Stimulated activated CD4-positive, alpha-beta T cell treated with anti-CD3 and anti-CD28 coated beads, Interleukin-15, amount 100 ng/mL, for 24 hours (primary cell): ENCODE measurements around the gene FAM120AOS.

Source experiments
- DNase-seq: peaks from one replicate; pipeline ENCODE4 v3.0.0-alpha.2; 2020

Gene FAM120AOS

GRCh38 chr9:93436655-93437407, 16.6 kb downstream of the FAM120AOS start:
- DNase-seq, result no peak

- DNase-seq, result no peak
Measured at GRCh38 chr9:93436218-93436617, 17.2 kb downstream of the FAM120AOS start.

GRCh38 chr9:93435386-93435785, 18.0 kb downstream of the FAM120AOS start:
- no peak for DNase-seq

GRCh38 chr9:93434056-93434455, 19.3 kb downstream of the FAM120AOS start:
- DNase-seq, result no peak

GRCh38 chr9:93432964-93433363, 20.4 kb downstream of the FAM120AOS start:
- DNase-seq, result no peak

GRCh38 chr9:93431539-93432105, 21.8 kb downstream of the FAM120AOS start:
- no peak for DNase-seq

GRCh38 chr9:93427655-93428379, 25.6 kb downstream of the FAM120AOS start:
- peak; percentile 27 for DNase-seq

GRCh38 chr9:93422977-93423616, 30.3 kb downstream of the FAM120AOS start:
- DNase-seq, result no peak

GRCh38 chr9:93419023-93419422, 34.4 kb downstream of the FAM120AOS start:
- DNase-seq, result no peak

- DNase-seq, result no peak
Measured at GRCh38 chr9:93417538-93417937, 35.8 kb downstream of the FAM120AOS start.

GRCh38 chr9:93416530-93417235, 36.7 kb downstream of the FAM120AOS start:
- DNase-seq, result no peak

GRCh38 chr9:93415176-93415690, 38.1 kb downstream of the FAM120AOS start:
- no peak for DNase-seq

- DNase-seq, result no peak
Measured at GRCh38 chr9:93413530-93413929, 39.9 kb downstream of the FAM120AOS start.

- DNase-seq, result no peak
Measured at GRCh38 chr9:93406371-93406770, 47.0 kb downstream of the FAM120AOS start.

- no peak for DNase-seq
Measured at GRCh38 chr9:93398471-93398870, 54.9 kb downstream of the FAM120AOS start.

- DNase-seq, result no peak
Measured at GRCh38 chr9:93397661-93398373, 55.6 kb downstream of the FAM120AOS start.
